Tibial nerve (tissue), 3 donors: ENCODE data around the gene CD83.

ENCODE experiments used
- POLR2A ChIP-seq, 2 donors: fragments of 450-650 bp; IDR thresholded peaks; one replicate each; pipeline ENCODE4 v1.6.1; 2017; ENCODE audit warnings: antibody characterized with exemption in 2 of 2, mild to moderate bottlenecking in 2 of 2, moderate library complexity in 2 of 2
- TF ChIP-seq, protein P1 (sequence below), 5 experiments: fragments of 200-600 bp in 3 of 5; fragments of 450-650 bp in 2 of 5; sonication (generic) in 3 of 5; IDR thresholded peaks; one replicate each; pipeline ENCODE4 v1.5.1; 2016 to 2019; ENCODE audit warnings: antibody characterized with exemption in 5 of 5, mild to moderate bottlenecking in 3 of 5, moderate library complexity in 2 of 5

DNA sequence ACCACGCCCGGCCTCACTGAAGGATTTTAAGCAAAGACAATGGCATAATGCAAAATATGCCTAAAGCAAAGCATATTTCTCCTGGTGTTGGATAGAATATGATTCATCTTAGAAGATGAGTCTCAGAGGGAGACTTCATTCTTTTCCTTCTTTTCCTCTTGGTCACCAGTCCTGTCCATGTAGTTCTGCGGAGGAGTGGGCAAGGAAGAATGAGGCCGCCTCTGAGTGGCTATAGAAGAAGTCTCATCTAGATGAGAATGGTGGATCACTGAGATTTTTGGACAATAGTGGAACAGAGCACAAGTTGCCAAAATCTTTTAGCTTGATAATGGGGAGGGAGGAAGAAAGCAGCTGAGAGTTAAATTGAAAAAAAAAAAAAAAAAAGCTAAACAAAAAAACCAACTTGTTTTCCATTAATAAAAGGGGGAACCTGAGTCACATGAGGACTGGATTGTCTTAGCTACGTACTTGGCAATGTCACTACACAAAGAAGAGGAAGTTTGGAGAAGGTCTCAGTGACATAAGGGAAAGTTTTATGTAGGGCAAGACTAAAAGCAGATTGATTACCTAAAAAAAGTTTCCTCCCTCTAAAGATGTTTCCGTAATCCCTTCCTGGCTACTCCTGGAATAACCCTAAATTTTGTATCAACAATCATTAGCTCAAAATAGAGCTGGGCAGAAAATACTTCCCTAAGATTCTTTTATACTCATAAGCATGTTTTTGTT lies 6.0 kb downstream of the CD83 start:
- no peak for TF ChIP-seq POLR2A (IDR thresholded peaks at IDR 0.05)
- TF ChIP-seq, protein P1, sequence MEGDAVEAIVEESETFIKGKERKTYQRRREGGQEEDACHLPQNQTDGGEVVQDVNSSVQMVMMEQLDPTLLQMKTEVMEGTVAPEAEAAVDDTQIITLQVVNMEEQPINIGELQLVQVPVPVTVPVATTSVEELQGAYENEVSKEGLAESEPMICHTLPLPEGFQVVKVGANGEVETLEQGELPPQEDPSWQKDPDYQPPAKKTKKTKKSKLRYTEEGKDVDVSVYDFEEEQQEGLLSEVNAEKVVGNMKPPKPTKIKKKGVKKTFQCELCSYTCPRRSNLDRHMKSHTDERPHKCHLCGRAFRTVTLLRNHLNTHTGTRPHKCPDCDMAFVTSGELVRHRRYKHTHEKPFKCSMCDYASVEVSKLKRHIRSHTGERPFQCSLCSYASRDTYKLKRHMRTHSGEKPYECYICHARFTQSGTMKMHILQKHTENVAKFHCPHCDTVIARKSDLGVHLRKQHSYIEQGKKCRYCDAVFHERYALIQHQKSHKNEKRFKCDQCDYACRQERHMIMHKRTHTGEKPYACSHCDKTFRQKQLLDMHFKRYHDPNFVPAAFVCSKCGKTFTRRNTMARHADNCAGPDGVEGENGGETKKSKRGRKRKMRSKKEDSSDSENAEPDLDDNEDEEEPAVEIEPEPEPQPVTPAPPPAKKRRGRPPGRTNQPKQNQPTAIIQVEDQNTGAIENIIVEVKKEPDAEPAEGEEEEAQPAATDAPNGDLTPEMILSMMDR (IDR thresholded peaks at IDR 0.05), result no peak
